ENCODE results near the gene DOLPP1. TPM values are rescaled to one million over a fixed set of nuclear protein-coding genes. Genes with fewer than 3 reads are reported as not detected.

Gene DOLPP1
- total and polyA plus RNA-seq, 2 of the 13 experiments (the other 11 are each of a cell fraction or from before 2014, with no cell fraction given) = 21.0 to 34.1 TPM

DNA sequence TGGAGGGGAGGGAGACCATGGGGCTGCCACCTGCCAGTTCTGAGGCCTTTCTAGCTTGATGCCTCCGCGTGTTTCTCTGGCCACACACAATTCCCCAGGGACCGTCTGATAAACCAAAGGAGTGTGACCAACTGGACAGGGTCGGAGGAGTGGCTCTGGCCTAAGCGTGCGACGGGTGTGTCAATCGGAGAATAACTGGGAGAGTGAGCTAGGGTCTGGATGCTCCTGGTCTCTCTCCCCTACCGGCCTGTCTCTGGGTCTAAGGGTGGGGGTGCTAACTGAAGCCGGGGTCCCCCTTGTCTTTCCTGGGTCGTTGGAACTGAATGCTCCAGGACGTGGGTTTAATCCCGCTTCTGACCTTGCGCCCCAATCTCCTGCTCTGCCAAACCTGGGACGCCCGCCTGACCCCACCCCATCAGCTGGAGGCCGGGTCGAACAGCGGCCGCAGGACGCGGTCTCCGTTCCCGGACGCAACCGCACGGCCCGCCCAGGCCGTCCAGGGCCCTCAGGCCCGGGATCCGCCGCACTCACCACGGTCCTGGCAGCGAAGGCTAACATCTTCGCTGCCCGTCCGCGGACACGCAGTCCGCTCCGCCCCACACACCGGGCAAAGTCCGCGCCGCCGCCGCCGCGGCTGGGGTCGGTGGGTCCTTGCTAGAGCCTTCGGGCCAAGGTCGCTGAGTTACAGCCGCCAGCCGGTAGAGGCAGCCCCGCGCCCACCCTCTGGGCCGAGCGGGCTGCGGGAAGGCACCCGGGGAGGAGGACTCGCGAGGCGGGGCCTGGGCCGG lies 29.2 kb downstream of the DOLPP1 start (continued):
- no peak for TF ChIP-seq HOXA5 (CRISPR knock-in tag; IDR thresholded peaks at IDR 0.05)
- TF ChIP-seq ZNF724P (CRISPR knock-in tag; IDR thresholded peaks at IDR 0.05; ENCODE audit: borderline replicate concordance) = 0 out of 2 replicates have a peak, but pooled peaks have one; percentile 48
- TF ChIP-seq CREB1 (IDR thresholded peaks at IDR 0.05) = no peak
- TF ChIP-seq CREB1 (CRISPR knock-in tag; IDR thresholded peaks at IDR 0.05) = no peak
- no peak for TF ChIP-seq EHMT2 (IDR thresholded peaks at IDR 0.05; ENCODE audit: borderline replicate concordance, low read depth, low read length)
- no peak for TF ChIP-seq ZNF225 (CRISPR knock-in tag; IDR thresholded peaks at IDR 0.05)
- TF ChIP-seq ADNP (CRISPR knock-in tag; IDR thresholded peaks at IDR 0.05) = no peak
- no peak for TF ChIP-seq SAFB2 (CRISPR knock-in tag; IDR thresholded peaks at IDR 0.05; ENCODE audit: borderline replicate concordance, low read depth)
- TF ChIP-seq, protein P1, sequence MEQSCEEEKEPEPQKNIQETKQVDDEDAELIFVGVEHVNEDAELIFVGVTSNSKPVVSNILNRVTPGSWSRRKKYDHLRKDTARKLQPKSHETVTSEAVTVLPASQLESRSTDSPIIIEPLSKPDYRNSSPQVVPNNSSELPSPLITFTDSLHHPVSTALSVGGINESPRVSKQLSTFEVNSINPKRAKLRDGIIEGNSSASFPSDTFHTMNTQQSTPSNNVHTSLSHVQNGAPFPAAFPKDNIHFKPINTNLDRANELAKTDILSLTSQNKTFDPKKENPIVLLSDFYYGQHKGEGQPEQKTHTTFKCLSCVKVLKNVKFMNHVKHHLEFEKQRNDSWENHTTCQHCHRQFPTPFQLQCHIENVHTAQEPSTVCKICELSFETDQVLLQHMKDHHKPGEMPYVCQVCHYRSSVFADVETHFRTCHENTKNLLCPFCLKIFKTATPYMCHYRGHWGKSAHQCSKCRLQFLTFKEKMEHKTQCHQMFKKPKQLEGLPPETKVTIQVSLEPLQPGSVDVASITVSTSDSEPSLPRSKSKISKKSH (CRISPR knock-in tag; IDR thresholded peaks at IDR 0.05; ENCODE audit: borderline replicate concordance) = no peak
- TF ChIP-seq, protein P2, sequence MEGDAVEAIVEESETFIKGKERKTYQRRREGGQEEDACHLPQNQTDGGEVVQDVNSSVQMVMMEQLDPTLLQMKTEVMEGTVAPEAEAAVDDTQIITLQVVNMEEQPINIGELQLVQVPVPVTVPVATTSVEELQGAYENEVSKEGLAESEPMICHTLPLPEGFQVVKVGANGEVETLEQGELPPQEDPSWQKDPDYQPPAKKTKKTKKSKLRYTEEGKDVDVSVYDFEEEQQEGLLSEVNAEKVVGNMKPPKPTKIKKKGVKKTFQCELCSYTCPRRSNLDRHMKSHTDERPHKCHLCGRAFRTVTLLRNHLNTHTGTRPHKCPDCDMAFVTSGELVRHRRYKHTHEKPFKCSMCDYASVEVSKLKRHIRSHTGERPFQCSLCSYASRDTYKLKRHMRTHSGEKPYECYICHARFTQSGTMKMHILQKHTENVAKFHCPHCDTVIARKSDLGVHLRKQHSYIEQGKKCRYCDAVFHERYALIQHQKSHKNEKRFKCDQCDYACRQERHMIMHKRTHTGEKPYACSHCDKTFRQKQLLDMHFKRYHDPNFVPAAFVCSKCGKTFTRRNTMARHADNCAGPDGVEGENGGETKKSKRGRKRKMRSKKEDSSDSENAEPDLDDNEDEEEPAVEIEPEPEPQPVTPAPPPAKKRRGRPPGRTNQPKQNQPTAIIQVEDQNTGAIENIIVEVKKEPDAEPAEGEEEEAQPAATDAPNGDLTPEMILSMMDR (CRISPR knock-in tag; IDR thresholded peaks at IDR 0.05) = peak; percentile 27; the same call in 1 of the 2 replicates
- no peak for TF ChIP-seq ZNF674 (CRISPR knock-in tag; IDR thresholded peaks at IDR 0.05; ENCODE audit: low read depth)
- TF ChIP-seq IKZF1 (IDR thresholded peaks at IDR 0.05) = no peak
- no peak for TF ChIP-seq ZC3H13 (CRISPR knock-in tag; IDR thresholded peaks at IDR 0.05)
- peak; percentile 31; the same call in 1 of the 2 replicates for TF ChIP-seq NR2F2 (IDR thresholded peaks at IDR 0.05; ENCODE audit: borderline replicate concordance, low read depth)
- no peak; the same call in 1 of the 2 replicates for TF ChIP-seq ZNF558 (CRISPR knock-in tag; IDR thresholded peaks at IDR 0.05; ENCODE audit: borderline replicate concordance)
- TF ChIP-seq, protein P3, sequence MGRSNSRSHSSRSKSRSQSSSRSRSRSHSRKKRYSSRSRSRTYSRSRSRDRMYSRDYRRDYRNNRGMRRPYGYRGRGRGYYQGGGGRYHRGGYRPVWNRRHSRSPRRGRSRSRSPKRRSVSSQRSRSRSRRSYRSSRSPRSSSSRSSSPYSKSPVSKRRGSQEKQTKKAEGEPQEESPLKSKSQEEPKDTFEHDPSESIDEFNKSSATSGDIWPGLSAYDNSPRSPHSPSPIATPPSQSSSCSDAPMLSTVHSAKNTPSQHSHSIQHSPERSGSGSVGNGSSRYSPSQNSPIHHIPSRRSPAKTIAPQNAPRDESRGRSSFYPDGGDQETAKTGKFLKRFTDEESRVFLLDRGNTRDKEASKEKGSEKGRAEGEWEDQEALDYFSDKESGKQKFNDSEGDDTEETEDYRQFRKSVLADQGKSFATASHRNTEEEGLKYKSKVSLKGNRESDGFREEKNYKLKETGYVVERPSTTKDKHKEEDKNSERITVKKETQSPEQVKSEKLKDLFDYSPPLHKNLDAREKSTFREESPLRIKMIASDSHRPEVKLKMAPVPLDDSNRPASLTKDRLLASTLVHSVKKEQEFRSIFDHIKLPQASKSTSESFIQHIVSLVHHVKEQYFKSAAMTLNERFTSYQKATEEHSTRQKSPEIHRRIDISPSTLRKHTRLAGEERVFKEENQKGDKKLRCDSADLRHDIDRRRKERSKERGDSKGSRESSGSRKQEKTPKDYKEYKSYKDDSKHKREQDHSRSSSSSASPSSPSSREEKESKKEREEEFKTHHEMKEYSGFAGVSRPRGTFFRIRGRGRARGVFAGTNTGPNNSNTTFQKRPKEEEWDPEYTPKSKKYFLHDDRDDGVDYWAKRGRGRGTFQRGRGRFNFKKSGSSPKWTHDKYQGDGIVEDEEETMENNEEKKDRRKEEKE (IDR thresholded peaks at IDR 0.05) = no peak
- TF ChIP-seq, protein P4, sequence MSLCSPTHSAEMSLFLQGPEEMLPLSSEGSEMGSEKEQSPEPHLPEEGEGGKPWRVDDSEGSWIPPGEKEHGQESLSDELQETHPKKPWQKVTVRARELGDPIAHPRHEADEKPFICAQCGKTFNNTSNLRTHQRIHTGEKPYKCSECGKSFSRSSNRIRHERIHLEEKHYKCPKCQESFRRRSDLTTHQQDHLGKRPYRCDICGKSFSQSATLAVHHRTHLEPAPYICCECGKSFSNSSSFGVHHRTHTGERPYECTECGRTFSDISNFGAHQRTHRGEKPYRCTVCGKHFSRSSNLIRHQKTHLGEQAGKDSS (CRISPR knock-in tag; IDR thresholded peaks at IDR 0.05; ENCODE audit: borderline replicate concordance, low read depth) = no peak
- TF ChIP-seq POLR2G (IDR thresholded peaks at IDR 0.05; ENCODE audit: low read depth, low read length) = peak; percentile 61; the same call in 1 of the 2 replicates
- TF ChIP-seq, protein P5, sequence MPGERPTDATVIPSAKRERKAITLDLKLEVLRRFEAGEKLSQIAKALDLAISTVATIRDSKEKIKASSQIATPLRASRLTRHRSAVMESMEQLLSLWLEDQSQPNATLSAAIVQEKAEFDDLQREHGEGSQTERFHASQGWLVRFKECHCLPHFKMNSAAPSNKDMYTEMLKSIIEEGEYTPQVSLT (CRISPR knock-in tag; IDR thresholded peaks at IDR 0.05; ENCODE audit: borderline replicate concordance, low read depth) = no peak
- peak; percentile 46; the same call in 1 of the 2 replicates for TF ChIP-seq RAD21 (CRISPR knock-in tag; IDR thresholded peaks at IDR 0.05)
- TF ChIP-seq RBM39 (IDR thresholded peaks at IDR 0.05; ENCODE audit: low read depth, low read length, poor library complexity, severe bottlenecking) = peak; percentile 77
- no peak for TF ChIP-seq EZH2 (conservative IDR thresholded peaks at IDR 0.05; ENCODE audit: low read depth, low read length)

All from HepG2 (cell line).